ENCODE data around the gene ADAMTSL3.

- TF ChIP-seq CTCF (IDR thresholded peaks at IDR 0.05) (no peak), EZH2 (IDR thresholded peaks at IDR 0.05) (no peak), EZH2phosphoT487 (IDR thresholded peaks at IDR 0.05) (no peak)
Measured at GRCh38 chr15:83720468-83720867, 66.5 kb downstream of the ADAMTSL3 start.
